ENCODE results near the gene GPBP1.
"Not testable (repeated sequence)": the region's sequence is repeated elsewhere in the genome, so short reads cannot be mapped to it uniquely, and the experiment has no call there.

Gene GPBP1

GRCh38 chr5:57291894-57292293, 118.0 kb downstream of the GPBP1 start:
- no peak for FAIRE-seq

- no peak for FAIRE-seq
These were observed 118.5 kb downstream of the GPBP1 start for GRCh38 chr5:57292336-57292735.

GRCh38 chr5:57298295-57298984, 124.6 kb downstream of the GPBP1 start:
- peak; percentile 41 for FAIRE-seq

- FAIRE-seq = peak; percentile 47
These were observed 125.2 kb downstream of the GPBP1 start for GRCh38 chr5:57298985-57299491.

- FAIRE-seq = no peak
These were observed 126.1 kb downstream of the GPBP1 start for GRCh38 chr5:57299986-57300385.

GRCh38 chr5:57302164-57302563, 128.3 kb downstream of the GPBP1 start:
- no peak for FAIRE-seq

- no peak for FAIRE-seq
These were observed 128.8 kb downstream of the GPBP1 start for GRCh38 chr5:57302643-57303042.

GRCh38 chr5:57303985-57304384, 130.1 kb downstream of the GPBP1 start:
- FAIRE-seq = no peak

GRCh38 chr5:57304931-57305330, 131.1 kb downstream of the GPBP1 start:
- no peak for FAIRE-seq

- no peak for FAIRE-seq
These were observed 132.5 kb downstream of the GPBP1 start for GRCh38 chr5:57306359-57306758.

- FAIRE-seq = no peak
These were observed 133.7 kb downstream of the GPBP1 start for GRCh38 chr5:57307516-57307915.

GRCh38 chr5:57309022-57309421, 135.2 kb downstream of the GPBP1 start:
- FAIRE-seq = not testable (repeated sequence)

- FAIRE-seq = no peak
These were observed 137.4 kb downstream of the GPBP1 start for GRCh38 chr5:57311251-57311650.

GRCh38 chr5:57311921-57312735, 138.3 kb downstream of the GPBP1 start:
- no peak for FAIRE-seq

- no peak for FAIRE-seq
These were observed 139.9 kb downstream of the GPBP1 start for GRCh38 chr5:57313716-57314115.
